ENCODE results near the gene A1CF.
"Not testable (repeated sequence)": the region's sequence is repeated elsewhere in the genome, so short reads cannot be mapped to it uniquely, and the experiment has no call there.

A1CF gene

GRCh38 chr10:50788951-50789945, 96.2 kb downstream of the A1CF start:
- no peak for DNase-seq (ENCODE audit: low read depth, low spot score)

GRCh38 chr10:50787962-50788361, 97.5 kb downstream of the A1CF start:
- DNase-seq (ENCODE audit: low read depth, low spot score), result not testable (repeated sequence)

GRCh38 chr10:50782017-50782416, 103.4 kb downstream of the A1CF start:
- not testable (repeated sequence) for DNase-seq (ENCODE audit: low read depth, low spot score)

GRCh38 chr10:50780036-50780435, 105.4 kb downstream of the A1CF start:
- not testable (repeated sequence) for DNase-seq (ENCODE audit: low read depth, low spot score)

GRCh38 chr10:50774868-50775267, 110.6 kb downstream of the A1CF start:
- DNase-seq (ENCODE audit: low read depth, low spot score), result not testable (repeated sequence)

GRCh38 chr10:50772042-50772441, 113.4 kb downstream of the A1CF start:
- not testable (repeated sequence) for DNase-seq (ENCODE audit: low read depth, low spot score)

GRCh38 chr10:50766774-50767513, 118.5 kb downstream of the A1CF start:
- not testable (repeated sequence) for DNase-seq (ENCODE audit: low read depth, low spot score)

Measured in activated naive CD8-positive, alpha-beta T cell treated with anti-CD3 and anti-CD28 coated beads, Interleukin-2, amount 50 U/mL, for 16 hours (primary cell).